ENCODE results near the gene SDCCAG8.

DNA sequence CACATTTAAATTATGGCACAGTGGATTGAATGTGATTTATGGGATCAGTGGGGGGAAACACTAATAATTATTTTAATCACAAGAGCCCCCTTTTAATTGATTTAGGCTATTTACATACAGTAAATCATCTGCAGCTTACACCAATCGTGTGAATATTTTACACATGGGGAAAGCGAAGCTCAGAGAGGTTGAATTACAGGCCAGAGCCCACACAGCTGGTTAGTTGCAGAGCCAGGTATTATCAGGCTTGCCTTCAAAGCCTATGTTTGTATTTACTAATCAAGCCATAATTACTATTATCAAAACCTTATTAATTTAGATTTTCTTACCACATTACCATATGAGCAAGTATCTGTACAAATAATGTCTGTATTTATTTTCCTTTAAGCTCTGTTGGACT is 749 bp downstream of the SDCCAG8 start:
- TF ChIP-seq, protein P1, sequence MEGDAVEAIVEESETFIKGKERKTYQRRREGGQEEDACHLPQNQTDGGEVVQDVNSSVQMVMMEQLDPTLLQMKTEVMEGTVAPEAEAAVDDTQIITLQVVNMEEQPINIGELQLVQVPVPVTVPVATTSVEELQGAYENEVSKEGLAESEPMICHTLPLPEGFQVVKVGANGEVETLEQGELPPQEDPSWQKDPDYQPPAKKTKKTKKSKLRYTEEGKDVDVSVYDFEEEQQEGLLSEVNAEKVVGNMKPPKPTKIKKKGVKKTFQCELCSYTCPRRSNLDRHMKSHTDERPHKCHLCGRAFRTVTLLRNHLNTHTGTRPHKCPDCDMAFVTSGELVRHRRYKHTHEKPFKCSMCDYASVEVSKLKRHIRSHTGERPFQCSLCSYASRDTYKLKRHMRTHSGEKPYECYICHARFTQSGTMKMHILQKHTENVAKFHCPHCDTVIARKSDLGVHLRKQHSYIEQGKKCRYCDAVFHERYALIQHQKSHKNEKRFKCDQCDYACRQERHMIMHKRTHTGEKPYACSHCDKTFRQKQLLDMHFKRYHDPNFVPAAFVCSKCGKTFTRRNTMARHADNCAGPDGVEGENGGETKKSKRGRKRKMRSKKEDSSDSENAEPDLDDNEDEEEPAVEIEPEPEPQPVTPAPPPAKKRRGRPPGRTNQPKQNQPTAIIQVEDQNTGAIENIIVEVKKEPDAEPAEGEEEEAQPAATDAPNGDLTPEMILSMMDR (conservative IDR thresholded peaks at IDR 0.05; ENCODE audit: low read depth, low read length) = no peak
- TF ChIP-seq EZH2 (IDR thresholded peaks at IDR 0.05; ENCODE audit: low read length, unreplicated experiment) = no peak
- no peak for TF ChIP-seq EZH2phosphoT487 (IDR thresholded peaks at IDR 0.05; ENCODE audit: borderline replicate concordance, low read length)
